Measurements from ENCODE around the gene FARS2. TPM values are rescaled to one million over a fixed set of nuclear protein-coding genes. Genes with fewer than 3 reads are reported as not detected.

Gene FARS2
- total and polyA plus RNA-seq, 7 donors, result 10.6 to 17.5 (median 14.4) TPM

DNA sequence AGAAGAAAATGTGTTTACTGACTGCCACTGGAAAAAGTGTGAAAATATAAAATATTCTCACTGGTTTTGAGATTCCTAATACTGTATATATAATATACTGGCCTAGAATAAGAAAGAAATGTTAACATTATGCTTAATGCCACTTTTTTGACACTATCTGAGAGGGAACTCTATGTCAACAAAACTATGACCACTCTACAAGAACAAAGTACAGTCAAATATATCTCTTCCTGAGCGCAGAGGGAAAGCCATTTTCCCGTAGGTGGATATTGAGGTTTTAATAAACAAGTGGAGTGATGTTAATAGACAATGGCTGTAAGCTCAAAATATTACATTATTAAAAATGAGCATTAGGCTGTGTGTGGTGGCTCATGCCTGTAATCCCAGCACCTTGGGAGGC is 25.5 kb upstream of the FARS2 start:
- WGBS, 3 donors, result 95 to 99% (median 96%) methylated on average over 2 of the region's 2 CpGs
- Histone ChIP-seq H3K9me3 (no peaks in the 10 kb centered on the region), H3K36me3 (ENCODE audit: insufficient read depth in 1 of 2, low read depth in 1 of 2) (peaks cover 0 to 9% of the 10 kb centered on the region in 2 donors), H3K4me1 (peaks cover 17% of the 10 kb centered on the region), H3K27me3 (ENCODE audit: insufficient read depth in 3 of 3, low read length in 2 of 3) (no peaks in the 10 kb centered on the region), H3K27ac (no peak overlapping the region), H3K4me3 (no peak overlapping the region)
- no peak for ATAC-seq
- TF ChIP-seq, protein P1, sequence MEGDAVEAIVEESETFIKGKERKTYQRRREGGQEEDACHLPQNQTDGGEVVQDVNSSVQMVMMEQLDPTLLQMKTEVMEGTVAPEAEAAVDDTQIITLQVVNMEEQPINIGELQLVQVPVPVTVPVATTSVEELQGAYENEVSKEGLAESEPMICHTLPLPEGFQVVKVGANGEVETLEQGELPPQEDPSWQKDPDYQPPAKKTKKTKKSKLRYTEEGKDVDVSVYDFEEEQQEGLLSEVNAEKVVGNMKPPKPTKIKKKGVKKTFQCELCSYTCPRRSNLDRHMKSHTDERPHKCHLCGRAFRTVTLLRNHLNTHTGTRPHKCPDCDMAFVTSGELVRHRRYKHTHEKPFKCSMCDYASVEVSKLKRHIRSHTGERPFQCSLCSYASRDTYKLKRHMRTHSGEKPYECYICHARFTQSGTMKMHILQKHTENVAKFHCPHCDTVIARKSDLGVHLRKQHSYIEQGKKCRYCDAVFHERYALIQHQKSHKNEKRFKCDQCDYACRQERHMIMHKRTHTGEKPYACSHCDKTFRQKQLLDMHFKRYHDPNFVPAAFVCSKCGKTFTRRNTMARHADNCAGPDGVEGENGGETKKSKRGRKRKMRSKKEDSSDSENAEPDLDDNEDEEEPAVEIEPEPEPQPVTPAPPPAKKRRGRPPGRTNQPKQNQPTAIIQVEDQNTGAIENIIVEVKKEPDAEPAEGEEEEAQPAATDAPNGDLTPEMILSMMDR (IDR thresholded peaks at IDR 0.05), result no peak
- DNase-seq, result no peak
- intact Hi-C loops (cut with DNase I), result no loop called here

DNA sequence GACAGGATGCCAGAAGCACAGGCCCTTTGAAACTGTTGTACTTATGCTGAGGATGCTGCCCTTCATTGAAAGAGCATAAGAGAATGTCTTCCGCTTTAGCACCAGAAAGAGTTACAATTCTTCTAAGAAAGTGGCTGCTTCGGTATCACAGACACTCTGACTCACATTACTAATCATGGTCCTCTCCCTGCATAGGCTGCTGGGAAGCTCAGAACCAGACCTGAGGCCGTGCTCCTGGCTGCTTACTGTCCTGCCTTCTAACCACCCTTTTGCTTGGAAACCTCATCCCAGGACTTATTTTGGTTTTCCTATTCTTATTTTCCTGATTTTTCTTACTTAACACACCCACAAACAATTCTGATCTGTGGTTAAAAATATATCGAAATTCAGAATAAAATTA is 23.5 kb upstream of the FARS2 start:
- H3K9me3 ChIP-seq, result no peaks in the 10 kb centered on the region
- TF ChIP-seq, protein P1 (IDR thresholded peaks at IDR 0.05), result no peak
- H3K4me3 ChIP-seq, result no peak overlapping the region
- H3K27me3 ChIP-seq (ENCODE audit: insufficient read depth in 3 of 3, low read length in 2 of 3), result no peaks in the 10 kb centered on the region
- peaks cover 0 to 9% of the 10 kb centered on the region in 2 donors for H3K36me3 ChIP-seq (ENCODE audit: insufficient read depth in 1 of 2, low read depth in 1 of 2)
- no peaks in the 10 kb centered on the region for H3K4me1 ChIP-seq
- 92 to 94% (median 93%) methylated on average over 4 of the region's 4 CpGs for WGBS, 3 donors
- ATAC-seq (no peak), DNase-seq (no peak)
- intact Hi-C loops (cut with DNase I), result no loop called here
- no peak overlapping the region for H3K27ac ChIP-seq

DNA sequence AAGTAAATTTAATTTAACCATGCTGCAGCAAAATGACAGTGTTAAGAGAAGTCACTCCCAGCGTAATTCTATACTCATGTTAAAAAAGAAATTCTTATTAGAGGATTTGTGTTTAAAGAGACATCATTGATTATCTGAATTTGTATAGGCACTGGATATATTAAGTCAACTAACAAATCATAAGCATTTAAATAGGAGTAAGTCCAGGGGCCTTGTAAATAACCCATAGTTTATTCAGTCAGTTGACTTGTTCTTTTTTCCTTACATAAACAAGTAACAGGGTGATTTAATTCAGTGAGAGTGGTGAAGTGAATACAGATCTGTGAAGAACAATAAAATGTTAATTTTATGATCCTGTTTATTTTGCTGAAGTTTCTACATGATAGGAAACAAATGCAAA is 23.0 kb upstream of the FARS2 start:
- no peaks in the 10 kb centered on the region for H3K9me3 ChIP-seq
- H3K4me1 ChIP-seq, result no peaks in the 10 kb centered on the region
- ATAC-seq (no peak), DNase-seq (no peak)
- intact Hi-C loops (cut with DNase I), result no loop called here
- no peak overlapping the region for H3K27ac ChIP-seq
- peaks cover 0 to 9% of the 10 kb centered on the region in 2 donors for H3K36me3 ChIP-seq (ENCODE audit: insufficient read depth in 1 of 2, low read depth in 1 of 2)
- TF ChIP-seq, protein P1 (IDR thresholded peaks at IDR 0.05), result no peak
- 94 to 99% (median 98%) methylated on average over 1 of the region's 1 CpG for WGBS, 3 donors
- no peaks in the 10 kb centered on the region for H3K27me3 ChIP-seq (ENCODE audit: insufficient read depth in 3 of 3, low read length in 2 of 3)
- no peak overlapping the region for H3K4me3 ChIP-seq

DNA sequence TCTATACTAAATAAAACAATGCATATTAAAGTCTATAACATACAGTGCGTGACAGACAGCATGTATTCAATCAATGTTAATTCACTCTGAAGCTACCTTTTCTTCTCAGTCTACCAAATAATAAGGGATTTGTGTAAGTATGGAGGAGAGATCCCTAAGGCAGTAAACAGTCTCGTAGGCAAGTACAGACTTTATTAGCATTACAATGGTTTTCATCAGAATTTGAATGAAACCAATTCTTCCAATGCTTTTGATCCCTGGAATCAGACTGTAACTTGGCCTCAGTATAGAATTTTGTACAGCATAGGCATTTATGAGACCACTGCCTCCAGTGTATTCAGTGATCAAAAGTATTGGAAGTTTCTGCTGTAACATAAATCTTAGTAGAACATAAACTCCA is 20.1 kb upstream of the FARS2 start:
- H3K4me1 ChIP-seq, result no peaks in the 10 kb centered on the region
- H3K27ac ChIP-seq, result no peak overlapping the region
- ATAC-seq (no peak), DNase-seq (no peak)
- H3K9me3 ChIP-seq, result no peaks in the 10 kb centered on the region
- TF ChIP-seq, protein P1 (IDR thresholded peaks at IDR 0.05), result no peak
- 92 to 95% (median 93%) methylated on average over 2 of the region's 2 CpGs for WGBS, 3 donors
- no peaks in the 10 kb centered on the region for H3K27me3 ChIP-seq (ENCODE audit: insufficient read depth in 3 of 3, low read length in 2 of 3)
- intact Hi-C loops (cut with DNase I), result no loop called here
- peaks cover 0 to under 1% of the 10 kb centered on the region in 2 donors for H3K36me3 ChIP-seq (ENCODE audit: insufficient read depth in 1 of 2, low read depth in 1 of 2)
- H3K4me3 ChIP-seq, result no peak overlapping the region

DNA sequence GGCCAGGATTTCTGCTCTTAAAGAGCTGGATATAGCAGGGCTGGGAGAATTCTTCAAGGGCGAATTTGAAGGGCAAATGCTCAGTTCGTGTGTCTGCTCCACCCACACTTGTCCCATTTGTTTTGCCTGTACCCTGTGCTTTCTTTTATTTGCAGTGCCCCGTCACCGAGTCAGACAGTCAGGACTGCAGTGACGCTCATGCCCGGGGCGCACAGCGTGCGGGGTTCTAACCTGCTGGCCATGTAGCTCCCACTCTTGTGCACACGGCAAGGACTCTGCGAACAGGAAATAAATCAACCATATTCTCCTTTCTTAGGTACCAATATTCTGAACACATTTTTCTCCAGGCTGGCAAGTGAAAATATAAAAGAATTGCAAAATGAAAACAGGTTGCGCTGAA is 18.2 kb upstream of the FARS2 start:
- no peaks in the 10 kb centered on the region for H3K4me1 ChIP-seq
- no peak overlapping the region for H3K4me3 ChIP-seq
- DNase-seq (no peak), ATAC-seq (no peak)
- H3K27me3 ChIP-seq (ENCODE audit: insufficient read depth in 3 of 3, low read length in 2 of 3), result no peaks in the 10 kb centered on the region
- 89 to 96% (median 89%) methylated on average over 12 of the region's 12 CpGs for WGBS, 3 donors
- TF ChIP-seq, protein P1 (IDR thresholded peaks at IDR 0.05), result no peak
- no peaks in the 10 kb centered on the region for H3K9me3 ChIP-seq
- intact Hi-C loops (cut with DNase I), result no loop called here
- H3K27ac ChIP-seq, result no peak overlapping the region
- no peaks in the 10 kb centered on the region for H3K36me3 ChIP-seq (ENCODE audit: insufficient read depth in 1 of 2, low read depth in 1 of 2)
